ENCODE data around the gene CISTR. TPM values are rescaled to one million over a fixed set of nuclear protein-coding genes. Genes with fewer than 3 reads are reported as not detected.

Gene CISTR
- total RNA-seq, 1 donor from 2014 or later = not detected

GRCh38 chr12:53777936-53778644 is 26.3 kb upstream of the CISTR start:
- Histone ChIP-seq H3K27ac (ENCODE audit: low read depth, low read length) (no peak overlapping the region), H2AFZ (ENCODE audit: low read depth, low read length) (no peak overlapping the region), H4K20me1 (ENCODE audit: insufficient read depth, low read length) (no peaks in the 10 kb centered on the region), H3K4me2 (ENCODE audit: low read length) (no peak overlapping the region), H3K4me3 (ENCODE audit: insufficient read depth, low read depth, low read length) (no peak overlapping the region), H3K27me3 (ENCODE audit: insufficient read depth, low read length) (peaks cover 26% of the 10 kb centered on the region), H3K9me3 (ENCODE audit: insufficient read depth, low read depth, low read length) (no peaks in the 10 kb centered on the region), H3K36me3 (ENCODE audit: insufficient read depth, low read length) (no peaks in the 10 kb centered on the region), H3K79me2 (ENCODE audit: insufficient read depth, low read length) (no peaks in the 10 kb centered on the region), H3K9ac (ENCODE audit: low read length) (no peak overlapping the region), H3K4me1 (ENCODE audit: insufficient read depth, low read length) (no peaks in the 10 kb centered on the region)
- Mint-ChIP-seq H3K9me3 (ENCODE audit: unreplicated experiment) (peaks cover 4% of the 10 kb centered on the region), H3K36me3 (ENCODE audit: low read depth, unreplicated experiment) (no peaks in the 10 kb centered on the region), H3K4me3 (ENCODE audit: unreplicated experiment) (no peak overlapping the region), H3K27me3 (ENCODE audit: low read depth, unreplicated experiment) (peaks cover 73% of the 10 kb centered on the region), H3K4me1 (ENCODE audit: low read depth, unreplicated experiment) (no peaks in the 10 kb centered on the region), H3K27ac (ENCODE audit: unreplicated experiment) (no peak overlapping the region)
- DNase-seq (ENCODE audit: low read depth) (no peak), FAIRE-seq (no peak)
- no peak for TF ChIP-seq EZH2 (IDR thresholded peaks at IDR 0.05; ENCODE audit: insufficient read depth, low read length)
- no peak for TF ChIP-seq CTCF (IDR thresholded peaks at IDR 0.05; ENCODE audit: insufficient read depth, low read depth, low read length)

- Histone ChIP-seq H3K27me3 (ENCODE audit: insufficient read depth, low read length) (peaks cover 21% of the 10 kb centered on the region), H3K79me2 (ENCODE audit: insufficient read depth, low read length) (no peaks in the 10 kb centered on the region), H3K27ac (ENCODE audit: low read depth, low read length) (no peak overlapping the region), H3K4me1 (ENCODE audit: insufficient read depth, low read length) (no peaks in the 10 kb centered on the region), H2AFZ (ENCODE audit: low read depth, low read length) (no peak overlapping the region), H4K20me1 (ENCODE audit: insufficient read depth, low read length) (no peaks in the 10 kb centered on the region), H3K36me3 (ENCODE audit: insufficient read depth, low read length) (no peaks in the 10 kb centered on the region), H3K9ac (ENCODE audit: low read length) (no peak overlapping the region), H3K4me3 (ENCODE audit: insufficient read depth, low read depth, low read length) (no peak overlapping the region), H3K9me3 (ENCODE audit: insufficient read depth, low read depth, low read length) (no peaks in the 10 kb centered on the region), H3K4me2 (ENCODE audit: low read length) (no peak overlapping the region)
- DNase-seq (ENCODE audit: low read depth) (no peak), FAIRE-seq (no peak)
- TF ChIP-seq CTCF (IDR thresholded peaks at IDR 0.05; ENCODE audit: insufficient read depth, low read depth, low read length) (no peak), EZH2 (IDR thresholded peaks at IDR 0.05; ENCODE audit: insufficient read depth, low read length) (no peak)
- Mint-ChIP-seq H3K36me3 (ENCODE audit: low read depth, unreplicated experiment) (no peaks in the 10 kb centered on the region), H3K27me3 (ENCODE audit: low read depth, unreplicated experiment) (peaks cover 72% of the 10 kb centered on the region), H3K4me1 (ENCODE audit: low read depth, unreplicated experiment) (no peaks in the 10 kb centered on the region), H3K4me3 (ENCODE audit: unreplicated experiment) (no peak overlapping the region), H3K27ac (ENCODE audit: unreplicated experiment) (no peak overlapping the region), H3K9me3 (ENCODE audit: unreplicated experiment) (peaks cover 2% of the 10 kb centered on the region)
Measured at GRCh38 chr12:53777412-53777811, 25.6 kb upstream of the CISTR start.

- Mint-ChIP-seq H3K36me3 (ENCODE audit: low read depth, unreplicated experiment) (no peaks in the 10 kb centered on the region), H3K4me3 (ENCODE audit: unreplicated experiment) (no peak overlapping the region), H3K9me3 (ENCODE audit: unreplicated experiment) (peaks cover 2% of the 10 kb centered on the region), H3K27ac (ENCODE audit: unreplicated experiment) (no peak overlapping the region), H3K4me1 (ENCODE audit: low read depth, unreplicated experiment) (no peaks in the 10 kb centered on the region), H3K27me3 (ENCODE audit: low read depth, unreplicated experiment) (peaks cover 73% of the 10 kb centered on the region)
- no peaks in the 10 kb centered on the region for H3K36me3 ChIP-seq (ENCODE audit: insufficient read depth, low read length)
- DNase-seq (ENCODE audit: low read depth) (no peak), FAIRE-seq (no peak)
- TF ChIP-seq EZH2 (IDR thresholded peaks at IDR 0.05; ENCODE audit: insufficient read depth, low read length) (no peak), CTCF (IDR thresholded peaks at IDR 0.05; ENCODE audit: insufficient read depth, low read depth, low read length) (no peak)
- H3K4me1 ChIP-seq (ENCODE audit: insufficient read depth, low read length) = no peaks in the 10 kb centered on the region
- no peak overlapping the region for H3K27ac ChIP-seq (ENCODE audit: low read depth, low read length)
- H3K4me3 ChIP-seq (ENCODE audit: insufficient read depth, low read depth, low read length) = no peak overlapping the region
- H3K9me3 ChIP-seq (ENCODE audit: insufficient read depth, low read depth, low read length) = no peaks in the 10 kb centered on the region
- H2AFZ ChIP-seq (ENCODE audit: low read depth, low read length) = no peak overlapping the region
- no peak overlapping the region for H3K9ac ChIP-seq (ENCODE audit: low read length)
- no peak overlapping the region for H3K4me2 ChIP-seq (ENCODE audit: low read length)
- H3K79me2 ChIP-seq (ENCODE audit: insufficient read depth, low read length) = no peaks in the 10 kb centered on the region
- peaks cover 16% of the 10 kb centered on the region for H3K27me3 ChIP-seq (ENCODE audit: insufficient read depth, low read length)
- no peaks in the 10 kb centered on the region for H4K20me1 ChIP-seq (ENCODE audit: insufficient read depth, low read length)
Measured at GRCh38 chr12:53776872-53777271, 25.1 kb upstream of the CISTR start.

Data from astrocyte (in vitro differentiated cells and primary cell).